ENCODE measurements around the gene TP53RK.
A peak's percentile ranks its signal among the peaks of the same experiment; 100 is the strongest.
"Not testable (repeated sequence)": the region's sequence is repeated elsewhere in the genome, so short reads cannot be mapped to it uniquely, and the experiment has no call there.

The TP53RK gene

DNA sequence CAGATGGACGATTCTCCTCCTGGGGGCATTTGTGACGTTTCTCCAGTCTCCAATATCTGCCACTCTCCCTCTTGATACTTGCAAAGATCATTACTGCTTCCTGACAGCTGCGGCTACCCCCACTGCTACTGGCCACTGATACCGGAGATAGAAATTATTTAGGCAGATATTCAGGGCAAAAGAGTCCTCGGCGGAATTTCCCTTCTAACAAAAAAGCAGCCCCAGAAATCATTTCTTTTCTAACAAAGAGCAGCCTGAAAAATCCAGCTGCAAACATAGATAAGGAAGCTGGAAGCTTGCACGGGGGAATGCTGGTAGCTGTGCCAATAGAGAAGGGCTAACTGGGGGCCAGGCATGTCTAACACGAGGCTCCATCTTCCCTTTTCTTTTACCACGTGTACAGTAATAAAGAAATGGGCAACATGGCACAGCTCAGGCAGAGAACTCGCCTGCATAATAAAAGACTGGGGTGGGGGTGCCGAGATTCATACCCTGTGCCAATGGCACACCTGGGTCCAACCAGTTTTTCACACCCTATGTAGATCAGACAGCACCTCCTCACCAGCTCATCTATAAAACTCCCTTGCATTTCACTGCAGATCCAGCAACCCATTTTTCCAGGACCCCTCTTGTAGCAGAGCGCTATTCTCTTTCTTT, 6.1 kb downstream of the TP53RK start:
- DNase-seq (ENCODE audit: low read depth in 2 of 2): no peak

DNA sequence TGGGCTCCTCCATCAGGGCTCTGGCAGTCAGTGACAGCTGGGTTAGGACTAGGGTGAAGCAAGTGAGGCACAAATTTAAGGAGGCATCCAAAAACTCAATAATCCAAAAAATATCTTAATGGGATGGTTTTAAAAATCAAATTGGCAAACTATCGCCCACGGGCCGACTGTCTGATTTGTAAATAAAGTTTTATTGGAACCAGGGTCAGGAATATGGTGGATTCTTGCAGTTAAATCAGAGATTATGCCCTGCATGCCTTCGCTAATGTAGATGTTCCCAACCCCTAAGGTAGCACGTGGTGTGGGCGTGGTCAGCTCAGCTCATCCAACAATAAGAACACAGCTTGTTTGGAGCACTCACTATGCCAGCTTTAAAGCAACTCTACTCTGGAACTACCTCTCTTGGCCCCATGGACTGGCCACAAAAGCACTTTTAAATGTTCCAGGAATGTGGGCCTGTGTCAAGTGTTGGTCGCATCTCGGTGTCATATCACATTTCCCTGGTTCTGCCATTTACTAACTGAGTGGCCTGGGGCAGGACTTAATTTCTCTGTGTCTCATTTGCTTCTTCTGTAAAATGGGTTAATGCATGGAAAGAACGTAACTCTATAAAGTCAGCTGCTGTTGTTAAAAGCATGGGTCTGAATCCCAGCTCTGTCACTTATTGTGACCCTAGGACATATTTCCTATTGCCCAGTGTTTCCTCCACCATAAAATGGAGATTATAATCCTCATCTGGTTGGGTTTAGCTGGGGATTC, 7.0 kb downstream of the TP53RK start:
- no peak for DNase-seq (ENCODE audit: low read depth in 2 of 2)

DNA sequence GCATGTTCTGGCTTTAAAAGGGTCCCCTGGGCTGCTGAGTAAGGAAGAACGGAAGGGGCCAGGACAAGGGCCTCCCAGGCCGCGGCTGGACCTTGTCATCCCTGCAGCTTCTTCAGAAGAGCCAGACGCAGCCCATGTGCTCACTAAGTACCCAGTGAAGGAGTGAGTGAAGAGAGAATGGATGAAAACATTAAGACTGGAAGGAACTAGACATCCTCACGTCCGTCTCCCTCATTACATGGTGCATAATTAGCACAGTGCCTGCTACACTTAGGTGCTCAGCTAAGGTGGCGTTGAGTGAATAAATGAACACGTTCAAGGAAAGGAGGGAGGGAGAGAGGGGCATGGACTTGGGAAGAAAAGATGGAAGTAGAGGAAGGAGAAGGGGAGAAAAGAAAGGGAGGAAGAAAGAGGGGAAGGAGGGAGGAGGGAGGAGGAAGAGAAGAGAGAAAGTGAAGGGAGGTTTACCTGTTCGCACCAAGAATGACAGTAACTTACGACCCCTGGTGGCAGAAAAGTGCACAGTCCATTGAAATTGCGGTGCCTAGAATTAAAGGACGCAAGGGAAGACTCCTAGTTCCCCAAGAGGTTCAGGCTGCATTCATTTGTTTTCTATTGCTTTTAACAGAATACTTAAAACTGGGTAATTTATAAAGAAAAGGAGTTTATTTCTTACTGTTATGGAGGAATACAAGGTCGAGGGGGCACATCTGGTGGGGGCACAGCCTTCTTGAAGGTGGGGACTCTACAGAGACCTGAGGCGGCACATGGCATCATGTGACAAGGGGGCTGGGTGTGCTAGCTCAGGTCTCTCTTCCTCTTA, 8.0 kb downstream of the TP53RK start:
- DNase-seq (ENCODE audit: low read depth in 2 of 2): peak in 1 of 2 donors; percentile 61

DNA sequence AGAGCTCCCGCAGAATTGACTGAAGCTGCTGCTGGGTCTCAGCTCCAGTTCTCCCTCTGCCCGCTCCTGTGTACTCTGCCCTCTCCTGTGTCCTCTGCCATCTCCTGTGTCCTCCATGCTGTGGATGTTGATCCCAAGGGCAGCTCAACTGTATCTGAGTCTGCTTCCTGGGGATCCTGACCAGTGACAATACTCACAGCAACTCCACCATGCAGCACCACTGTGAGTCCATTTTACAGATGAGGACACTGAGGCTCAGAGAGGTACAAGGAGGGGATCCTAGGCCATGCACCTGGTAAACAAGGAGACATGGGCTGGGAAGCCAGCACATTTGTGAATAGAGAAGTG, 8.6 kb downstream of the TP53RK start:
- DNase-seq (ENCODE audit: low read depth in 2 of 2): no peak

DNA sequence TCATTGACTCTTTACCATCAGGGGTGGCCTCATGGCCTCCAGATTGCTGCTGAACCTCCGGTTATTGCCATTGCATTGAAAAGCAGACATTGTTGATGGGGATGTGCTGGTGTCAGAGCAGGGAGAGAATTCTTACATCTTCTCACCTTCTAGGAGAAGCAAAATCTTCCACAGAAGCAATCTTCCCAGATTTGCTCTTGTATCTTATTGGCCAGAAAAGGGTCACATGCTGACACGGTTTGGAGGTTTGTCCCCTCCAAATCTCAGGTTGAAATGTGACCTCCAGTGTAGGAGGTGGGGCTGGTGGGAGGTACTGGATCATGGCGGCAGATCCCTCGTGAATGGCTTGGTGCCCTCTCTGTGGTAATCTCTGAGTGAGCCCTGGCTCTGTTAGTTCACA, 10.7 kb downstream of the TP53RK start:
- DNase-seq (ENCODE audit: low read depth in 2 of 2): no peak

DNA sequence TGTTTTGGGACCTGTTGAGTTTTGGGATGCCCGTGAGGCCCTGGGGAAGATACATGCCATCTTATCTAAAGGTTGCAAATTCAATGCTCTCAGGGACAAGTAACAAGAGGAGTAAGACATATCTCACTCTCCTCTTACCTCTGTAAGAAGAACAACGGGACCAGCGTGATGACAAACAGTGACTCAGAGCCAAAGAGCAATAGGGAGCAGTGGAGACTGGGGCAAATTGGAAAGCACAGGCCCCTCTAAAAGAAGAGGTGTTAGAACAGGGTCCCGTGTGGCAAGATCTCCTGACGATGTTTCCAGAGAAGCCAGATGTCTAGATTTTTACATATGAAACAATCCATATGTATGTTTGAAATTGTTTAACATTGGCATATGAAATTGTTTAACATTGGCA, 11.6 kb downstream of the TP53RK start:
- DNase-seq (ENCODE audit: low read depth in 2 of 2): no peak

DNA sequence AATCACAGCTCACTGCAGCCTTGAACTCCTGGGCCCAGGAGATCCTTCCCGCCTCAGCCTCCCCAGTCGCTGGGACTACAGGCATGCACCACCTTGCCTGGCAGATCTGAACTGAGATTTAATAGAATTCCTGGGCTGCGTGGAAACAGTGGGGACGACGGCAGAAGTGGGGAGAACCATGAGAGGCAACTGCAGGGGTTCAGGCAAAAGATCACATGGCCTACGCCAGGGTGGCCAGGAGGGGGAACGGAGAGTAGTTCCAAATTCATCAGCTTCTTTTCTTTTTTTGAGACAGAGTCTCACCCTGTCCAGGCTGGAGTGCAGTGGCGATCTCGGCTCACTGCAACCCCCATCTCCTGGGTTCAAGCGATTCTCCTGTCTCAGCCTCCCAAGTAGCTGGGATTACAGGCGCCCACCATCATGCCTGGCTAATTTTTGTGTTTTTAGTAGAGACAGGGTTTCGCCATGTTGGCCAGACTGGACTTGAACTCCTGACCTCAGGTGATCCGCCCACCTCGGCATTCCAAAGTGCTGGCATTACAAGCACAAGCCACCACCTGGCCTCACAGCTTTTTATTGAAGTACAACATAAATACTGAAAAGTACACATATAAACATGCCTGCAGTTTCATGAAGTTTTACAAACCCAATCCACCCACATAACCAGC, 12.5 kb downstream of the TP53RK start:
- not testable (repeated sequence) for DNase-seq (ENCODE audit: low read depth in 2 of 2)

DNA sequence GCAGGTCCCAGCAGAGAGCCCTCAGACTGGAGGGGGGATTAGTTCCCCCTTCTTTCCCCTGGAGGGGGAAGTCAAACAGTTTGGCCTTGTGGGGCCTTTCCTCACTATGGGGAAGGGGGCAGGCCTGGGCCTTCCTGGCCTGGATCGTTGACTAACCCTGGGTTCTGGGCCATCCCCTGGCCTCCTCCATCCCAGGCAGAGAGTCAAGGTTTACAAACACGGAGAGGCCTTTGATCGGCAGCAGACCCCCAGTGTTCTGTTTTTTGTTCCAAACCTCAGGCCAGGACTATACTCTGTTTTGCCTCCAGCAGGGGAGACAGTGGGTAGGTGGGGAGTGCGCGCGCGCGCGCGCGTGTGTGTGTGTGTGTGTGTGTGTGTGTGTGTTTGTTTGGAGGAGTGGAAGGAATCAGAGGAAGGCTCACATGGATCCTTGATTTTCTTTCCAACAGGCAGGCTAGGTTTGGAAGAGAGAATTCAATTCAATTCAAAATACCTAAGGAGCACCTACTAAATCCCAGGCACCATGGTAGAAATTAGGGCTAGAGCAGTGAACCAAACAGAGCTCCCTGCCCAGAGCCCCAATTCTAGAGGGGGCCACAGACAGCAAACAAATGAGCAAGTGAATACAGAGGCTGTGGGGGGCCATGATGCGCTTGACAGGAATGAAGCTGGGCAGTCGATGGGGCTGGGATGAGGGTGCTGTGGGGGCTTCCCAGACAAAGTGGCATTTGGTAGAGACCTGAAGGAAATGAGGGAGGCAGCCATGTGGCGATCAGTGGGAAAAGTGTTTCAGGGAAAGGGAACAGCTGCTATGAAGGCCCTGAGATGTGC, 14.8 kb downstream of the TP53RK start:
- DNase-seq (ENCODE audit: low read depth in 2 of 2): no peak

DNA sequence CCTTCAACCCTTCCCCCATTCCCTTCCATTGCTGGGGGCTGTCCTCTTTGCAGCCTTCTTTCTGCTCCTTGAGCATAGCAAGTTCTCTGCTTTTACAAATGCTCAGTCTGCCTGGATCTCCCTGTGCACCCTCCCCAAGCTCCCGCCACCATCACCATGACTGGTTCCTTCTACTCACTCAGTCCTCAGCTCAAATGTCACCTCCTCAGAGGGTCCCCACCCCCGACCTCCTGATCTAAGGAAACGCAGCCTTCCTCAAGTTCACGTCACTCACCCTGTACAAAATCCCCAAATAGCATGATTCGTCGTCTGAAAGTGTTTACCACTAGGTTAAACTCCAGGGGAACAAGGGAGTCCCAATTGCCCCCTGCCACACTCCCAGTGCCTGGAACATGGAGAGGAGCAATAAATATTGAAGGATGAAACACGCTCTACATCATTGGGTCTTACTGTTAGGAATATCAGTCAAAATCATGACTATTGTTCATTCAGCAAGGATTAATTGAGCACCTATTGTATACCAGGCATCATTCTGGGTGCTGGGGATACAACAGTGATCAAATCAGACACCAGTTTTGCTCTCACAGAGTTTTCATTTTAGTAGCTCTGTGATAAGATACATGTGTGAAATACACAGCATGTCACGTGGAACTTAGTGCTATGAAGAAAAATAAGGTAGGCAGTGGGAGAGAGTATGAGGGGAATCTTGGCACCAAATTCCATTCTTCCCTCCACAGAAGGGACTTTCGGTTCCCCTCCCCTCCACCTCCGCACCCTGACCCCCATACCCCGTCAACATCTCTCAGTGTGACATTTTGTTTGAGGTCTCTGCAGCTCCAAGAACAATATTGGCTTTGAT, 15.6 kb downstream of the TP53RK start:
- no peak for DNase-seq (ENCODE audit: low read depth in 2 of 2)

DNA sequence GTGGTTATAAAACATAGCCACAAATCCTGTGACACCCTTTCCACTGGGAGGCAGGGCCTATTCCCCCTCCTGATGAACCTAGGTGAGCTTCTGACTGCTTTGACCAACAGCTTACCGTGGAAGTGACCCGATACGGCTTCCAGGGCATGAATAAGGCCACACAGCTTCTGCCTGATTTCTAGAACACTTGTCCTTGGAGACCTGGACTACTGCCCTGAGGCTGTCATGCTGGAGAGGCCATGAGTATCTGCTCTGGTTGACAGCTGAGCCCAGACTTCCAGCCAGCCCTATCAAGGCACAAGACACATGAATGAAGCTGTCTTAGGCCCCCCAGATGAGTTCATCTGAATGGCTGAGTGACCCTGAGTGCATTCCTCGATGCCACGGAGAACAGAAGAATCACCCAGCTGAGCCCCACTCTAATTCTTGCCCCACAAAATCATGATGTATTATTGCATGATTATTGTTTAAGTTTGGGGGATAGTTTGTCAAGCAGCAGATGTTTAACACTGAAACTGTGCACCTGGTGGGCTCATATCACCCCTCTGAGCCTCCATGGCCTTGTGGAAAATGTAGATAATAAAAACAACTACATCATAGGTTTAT, 16.6 kb downstream of the TP53RK start:
- DNase-seq (ENCODE audit: low read depth in 2 of 2): no peak

DNA sequence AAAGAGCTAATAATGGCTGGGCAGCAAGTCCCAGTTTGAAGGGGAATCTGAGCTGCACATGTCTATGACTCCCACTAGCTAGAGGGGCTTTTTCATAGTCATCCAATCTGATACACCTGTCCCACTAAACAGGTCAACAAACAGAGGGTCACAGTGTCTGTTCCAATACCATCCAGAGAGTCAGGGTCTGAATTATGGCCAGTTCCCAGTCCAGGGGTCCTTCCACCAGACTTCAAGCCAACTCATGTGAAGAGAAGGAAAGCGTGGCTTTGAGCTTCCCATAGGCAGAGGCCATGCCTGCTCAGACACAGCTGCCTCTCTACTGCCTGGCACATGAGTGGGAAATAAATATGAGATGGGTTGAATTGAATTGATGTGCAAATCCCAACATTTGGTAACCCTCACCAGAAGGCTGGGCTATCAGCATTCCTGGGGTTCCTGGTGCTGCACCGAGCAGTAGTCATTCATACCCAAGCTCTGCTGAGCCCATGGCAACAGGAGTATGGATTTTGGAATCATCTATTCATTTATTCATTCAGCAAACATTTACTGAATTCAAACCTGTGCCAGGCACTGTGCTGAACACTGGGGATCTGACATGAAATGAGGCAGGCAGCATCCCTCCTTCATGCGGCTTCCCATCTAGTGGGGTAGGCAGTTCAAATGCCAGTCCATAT, 17.2 kb downstream of the TP53RK start:
- no peak for DNase-seq (ENCODE audit: low read depth in 2 of 2)

DNA sequence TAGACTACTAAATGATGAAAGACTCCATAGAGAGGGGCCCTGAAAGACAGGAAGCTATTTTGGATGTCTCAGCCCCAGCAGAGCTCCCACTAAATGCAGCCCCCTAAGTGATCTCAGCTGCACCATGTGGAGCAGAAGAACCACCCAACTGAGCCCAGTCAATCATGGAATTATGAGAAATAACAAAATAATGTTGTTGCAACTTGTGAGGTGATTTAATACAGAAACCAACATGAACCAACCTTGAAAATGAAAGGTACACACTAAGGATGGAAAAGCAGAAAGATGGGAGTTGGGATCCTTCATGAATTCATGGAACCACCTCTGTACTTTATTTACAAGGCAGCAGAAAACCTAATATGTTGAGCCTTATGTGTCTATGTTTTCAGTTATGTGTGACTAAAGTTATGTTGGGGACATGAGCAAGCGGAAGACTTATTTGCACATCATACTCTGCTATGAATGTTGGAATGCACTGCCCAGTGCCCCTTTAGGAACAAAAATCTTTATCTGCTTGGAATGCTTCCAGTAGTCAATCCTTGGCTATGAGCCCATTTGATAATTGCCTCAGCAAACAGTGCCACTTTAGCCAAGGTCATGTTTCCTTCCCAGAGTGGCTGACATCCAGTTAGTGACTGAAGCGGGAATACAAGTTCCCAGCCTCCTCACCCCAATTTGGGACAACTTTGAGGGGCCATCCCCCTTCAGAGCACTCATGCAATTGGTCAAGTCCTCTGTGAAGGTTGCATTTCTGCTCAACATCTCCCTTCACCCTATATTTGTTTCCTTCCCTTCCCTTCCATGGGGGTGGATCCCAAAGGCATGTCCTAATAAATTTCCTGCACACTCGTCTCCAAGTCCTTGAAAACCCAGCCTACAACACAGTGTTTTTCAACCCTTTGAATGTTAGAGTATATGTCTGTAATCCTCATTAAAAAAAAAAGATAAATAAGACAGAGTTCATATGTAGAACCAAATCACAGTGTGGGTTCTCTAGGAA, 18.4 kb downstream of the TP53RK start:
- no peak for DNase-seq (ENCODE audit: low read depth in 2 of 2)

DNA sequence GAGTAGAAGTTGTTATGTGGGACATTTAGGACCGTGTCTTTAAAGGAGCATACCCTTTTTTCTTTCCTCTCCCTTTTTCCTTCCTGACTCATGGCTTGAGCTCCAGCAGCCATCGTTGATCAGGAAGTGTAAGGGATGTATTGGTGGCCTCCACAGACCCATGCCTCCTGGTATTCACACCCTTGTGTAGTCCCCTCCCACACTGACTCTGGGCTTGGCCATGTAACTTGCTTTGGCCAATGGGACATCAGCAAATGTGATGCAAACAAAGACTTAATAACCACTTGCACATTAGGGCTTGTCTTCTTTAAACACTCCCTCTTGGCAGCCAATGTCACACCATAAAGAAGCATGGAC, 19.0 kb downstream of the TP53RK start:
- DNase-seq (ENCODE audit: low read depth in 2 of 2): no peak

DNA sequence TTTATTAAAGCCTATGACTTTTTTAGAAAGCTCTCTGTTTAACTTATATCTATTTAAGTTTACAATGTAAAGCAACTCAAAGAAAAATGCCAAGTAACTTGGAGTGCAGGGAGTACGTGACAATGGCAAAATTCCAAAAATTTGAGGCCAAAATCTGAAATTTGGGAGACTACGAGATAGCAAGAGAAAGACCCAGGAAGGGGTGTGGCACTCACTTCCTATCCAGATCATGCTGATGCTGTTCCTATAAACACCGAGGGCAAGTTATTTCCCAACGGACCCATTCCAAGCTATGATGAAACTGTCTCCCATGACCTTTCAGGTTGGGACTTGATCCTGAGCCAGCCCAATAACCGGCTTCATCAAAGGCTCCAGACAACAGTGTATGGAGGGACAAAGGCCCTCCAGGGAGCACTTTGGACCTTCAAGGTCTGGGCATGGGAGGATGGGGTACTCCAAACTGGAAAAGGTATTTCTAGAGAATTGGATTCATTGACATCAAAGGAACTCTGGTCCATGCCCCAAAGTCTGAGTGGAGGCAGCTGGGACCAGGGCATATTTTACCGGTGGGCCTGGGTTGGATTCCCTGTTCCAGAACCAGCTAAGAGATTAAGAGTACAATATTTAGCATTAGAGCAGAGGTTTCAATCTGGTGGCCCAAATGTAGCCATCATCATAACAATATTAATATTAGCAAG, 22.3 kb downstream of the TP53RK start:
- DNase-seq (ENCODE audit: low read depth in 2 of 2): no peak

DNA sequence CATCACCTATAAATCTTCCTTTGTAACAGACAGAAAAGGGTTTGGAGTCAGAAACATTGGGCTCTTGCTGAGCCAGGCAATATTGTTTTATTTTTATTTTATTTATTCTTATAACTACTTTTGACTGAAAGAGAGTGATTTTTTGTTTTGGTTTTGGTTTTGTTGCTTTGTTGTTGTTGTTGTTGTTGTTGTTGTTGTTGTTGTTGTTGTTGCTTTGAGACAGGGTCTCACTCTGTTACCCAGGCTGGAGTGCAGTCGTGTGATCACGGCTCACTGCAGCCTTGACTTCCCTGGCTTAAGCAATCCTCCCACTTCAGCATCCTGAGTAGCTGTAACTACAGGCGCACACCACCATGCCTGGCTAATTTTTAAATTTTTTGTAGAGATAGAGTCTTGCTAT, 22.9 kb downstream of the TP53RK start:
- no peak for DNase-seq (ENCODE audit: low read depth in 2 of 2)

DNA sequence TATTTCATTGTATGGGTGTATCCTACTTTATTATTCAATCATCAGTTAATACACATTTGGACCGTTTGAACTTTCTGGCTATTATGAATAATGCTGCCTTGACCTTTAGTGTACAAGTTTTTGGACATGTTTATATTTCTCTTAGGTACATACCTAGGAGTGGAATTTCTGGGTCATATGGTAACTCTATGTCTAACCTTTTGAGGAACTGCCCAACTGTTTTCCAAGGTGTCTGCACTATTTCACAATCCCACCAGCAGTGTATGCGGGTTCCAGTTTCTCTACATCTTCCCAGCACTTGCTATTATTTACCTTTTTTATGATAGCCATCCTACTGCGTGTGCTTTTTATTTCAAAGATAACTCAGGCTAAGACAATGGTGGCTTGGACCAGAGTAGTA, 23.6 kb downstream of the TP53RK start:
- no peak for DNase-seq (ENCODE audit: low read depth in 2 of 2)

DNA sequence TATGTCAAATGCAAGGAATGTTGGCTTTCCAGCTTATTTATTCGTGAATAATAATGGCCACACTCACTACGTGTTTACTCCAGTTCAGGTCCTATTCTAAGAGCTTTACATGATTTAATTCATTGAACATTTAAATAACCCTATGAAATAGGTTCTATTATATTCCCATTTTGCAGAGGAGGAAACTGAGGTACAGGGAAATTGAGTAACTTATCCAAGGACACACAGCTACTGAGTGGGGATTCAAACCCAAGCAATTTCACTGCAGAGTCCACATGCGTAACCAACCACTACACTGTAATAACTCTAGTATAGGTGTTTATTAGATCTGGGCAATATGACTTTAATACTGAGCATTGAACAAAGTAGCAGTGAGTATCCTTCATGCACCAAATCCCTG, 25.7 kb downstream of the TP53RK start:
- no peak for DNase-seq (ENCODE audit: low read depth in 2 of 2)

DNA sequence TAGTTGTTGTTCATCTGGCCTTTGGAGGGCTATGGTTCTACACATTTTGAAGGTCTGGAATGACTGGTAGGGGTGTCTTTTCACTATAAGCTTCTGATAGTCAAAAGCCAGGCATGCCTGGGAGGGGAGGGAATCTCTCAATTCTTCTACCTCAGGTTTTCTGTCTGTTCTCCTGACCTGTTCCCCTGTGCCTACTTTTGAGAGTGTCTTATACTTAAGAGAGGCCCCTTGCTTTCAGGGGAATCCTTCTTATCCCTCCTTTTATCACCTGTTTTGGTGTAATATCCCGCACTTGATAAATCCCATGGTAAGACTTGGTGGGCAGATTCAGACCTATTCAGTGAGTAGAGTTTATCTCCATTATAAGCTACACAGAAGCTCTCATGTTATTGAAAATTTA, 27.6 kb downstream of the TP53RK start:
- DNase-seq (ENCODE audit: low read depth in 2 of 2): no peak

Measured in stimulated activated CD4-positive, alpha-beta T cell treated with anti-CD3 and anti-CD28 coated beads, Interleukin-15, amount 100 ng/mL, for 48 hours (primary cell).